HFFc6 (cell line): Measurements from ENCODE around the gene KIAA1755. TPM values are rescaled to one million over a fixed set of nuclear protein-coding genes. Genes with fewer than 3 reads are reported as not detected.

Source experiments
- DNase-seq: peaks from one replicate; pipeline ENCODE4 v3.0.0-alpha.2; 2018
- H3K27ac Mint-ChIP-seq: 2 replicates; pipeline ENCODE4 v1.8.0; 2020; ENCODE audit warnings: mild to moderate bottlenecking, mixed read lengths
- H3K27me3 Mint-ChIP-seq: 2 replicates; pipeline ENCODE4 v1.8.0; 2021; ENCODE audit warnings: mild to moderate bottlenecking, moderate library complexity, mixed read lengths; ENCODE audit not compliant: insufficient read depth
- H3K36me3 Mint-ChIP-seq: 2 replicates; pipeline ENCODE4 v1.8.0; 2021; ENCODE audit warnings: low read depth, mixed read lengths
- H3K4me1 Mint-ChIP-seq: 2 replicates; pipeline ENCODE4 v1.8.0; 2020; ENCODE audit warnings: low read depth, mixed read lengths
- H3K4me3 Mint-ChIP-seq: 2 replicates; pipeline ENCODE4 v1.8.0; 2020; ENCODE audit warnings: mild to moderate bottlenecking, moderate library complexity, mixed read lengths
- H3K9me3 Mint-ChIP-seq: 2 replicates; pipeline ENCODE4 v1.8.0; 2020; ENCODE audit warnings: mild to moderate bottlenecking, mixed read lengths
- CTCF ChIP-seq: fragments of 200-600 bp; sonication (generic); IDR thresholded peaks from 2 replicates; pipeline ENCODE4 v1.5.0; 2021; ENCODE audit warnings: antibody characterized with exemption, mild to moderate bottlenecking
- total RNA-seq, 6 experiments: library from RNA; stranded (reverse); fragmentation: NEBNext Ultra II Directional; extraction: Animal tissue kit (Norgen Biotek cat#: 25700); gene quantifications; 2 replicates in 1 of 6; 3 replicates in 5 of 6; pipeline ENCODE4 v1.2.3, GENCODE V29; 2021

The KIAA1755 gene
- total RNA-seq, 6 experiments from 2014 or later, result 1.2 to 4.4 (median 2.2) TPM

DNA sequence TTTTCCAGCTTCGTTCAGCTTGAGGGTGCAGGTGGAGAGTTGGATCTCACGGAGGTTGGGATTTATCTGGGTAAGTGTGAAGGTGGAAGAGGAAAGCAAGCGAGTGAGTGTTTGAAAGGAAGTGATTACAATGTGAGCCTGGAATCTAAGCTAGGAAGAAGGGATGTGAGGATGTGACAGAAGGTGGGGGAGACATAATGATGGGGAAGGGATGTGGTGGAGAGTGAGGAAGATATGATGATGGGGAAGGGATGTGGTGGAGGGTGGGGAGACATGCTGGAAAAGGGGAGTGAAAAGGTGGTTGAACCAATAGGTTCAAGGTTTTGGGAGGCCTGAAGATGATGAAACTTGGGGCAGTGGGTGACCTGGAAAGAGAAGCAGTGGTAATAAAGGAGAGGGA lies 23.2 kb downstream of the KIAA1755 start:
- Mint-ChIP-seq H3K4me3 (no peak overlapping the region), H3K36me3 (peaks cover 10% of the 10 kb centered on the region), H3K4me1 (no peaks in the 10 kb centered on the region), H3K9me3 (peaks cover 14% of the 10 kb centered on the region), H3K27ac (no peak overlapping the region), H3K27me3 (peaks cover 16% of the 10 kb centered on the region)
- TF ChIP-seq CTCF, result no peak
- no peak for DNase-seq

DNA sequence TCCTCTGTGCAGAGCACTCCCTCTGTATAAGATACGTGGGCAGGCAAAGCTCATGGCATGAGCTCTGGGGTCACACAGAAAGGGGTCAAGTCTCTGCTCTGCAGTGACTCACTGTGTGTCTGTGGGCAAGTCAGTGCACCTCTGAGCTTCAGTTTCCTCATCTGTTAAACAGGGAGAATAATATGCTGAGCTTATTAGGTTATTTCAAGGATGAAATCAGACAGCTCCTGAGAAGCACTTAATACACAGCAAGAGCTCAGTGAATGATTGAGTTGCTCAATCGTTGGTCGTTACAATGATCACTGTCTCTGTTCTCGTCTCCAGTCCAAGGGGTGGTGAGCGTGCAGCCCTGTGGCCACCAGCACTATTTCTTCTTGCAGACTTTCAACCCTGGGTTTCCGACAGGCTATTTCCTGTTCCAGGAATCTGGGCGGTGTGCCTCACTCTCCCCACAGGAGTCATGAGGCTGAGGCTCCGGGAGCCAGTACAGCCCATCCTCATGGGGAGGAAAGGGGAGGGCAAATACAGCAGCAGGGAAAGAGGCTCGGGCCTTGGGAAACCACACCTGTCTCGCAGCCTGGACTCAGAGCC lies 28.9 kb downstream of the KIAA1755 start:
- no peak overlapping the region for H3K4me3 Mint-ChIP-seq
- DNase-seq, result no peak
- no peak for TF ChIP-seq CTCF
- H3K4me1 Mint-ChIP-seq, result peaks cover 14% of the 10 kb centered on the region
- no peaks in the 10 kb centered on the region for H3K36me3 Mint-ChIP-seq
- no peaks in the 10 kb centered on the region for H3K9me3 Mint-ChIP-seq
- peaks cover 1% of the 10 kb centered on the region; the same call in 1 of the 2 replicates for H3K27me3 Mint-ChIP-seq
- no peak overlapping the region for H3K27ac Mint-ChIP-seq

DNA sequence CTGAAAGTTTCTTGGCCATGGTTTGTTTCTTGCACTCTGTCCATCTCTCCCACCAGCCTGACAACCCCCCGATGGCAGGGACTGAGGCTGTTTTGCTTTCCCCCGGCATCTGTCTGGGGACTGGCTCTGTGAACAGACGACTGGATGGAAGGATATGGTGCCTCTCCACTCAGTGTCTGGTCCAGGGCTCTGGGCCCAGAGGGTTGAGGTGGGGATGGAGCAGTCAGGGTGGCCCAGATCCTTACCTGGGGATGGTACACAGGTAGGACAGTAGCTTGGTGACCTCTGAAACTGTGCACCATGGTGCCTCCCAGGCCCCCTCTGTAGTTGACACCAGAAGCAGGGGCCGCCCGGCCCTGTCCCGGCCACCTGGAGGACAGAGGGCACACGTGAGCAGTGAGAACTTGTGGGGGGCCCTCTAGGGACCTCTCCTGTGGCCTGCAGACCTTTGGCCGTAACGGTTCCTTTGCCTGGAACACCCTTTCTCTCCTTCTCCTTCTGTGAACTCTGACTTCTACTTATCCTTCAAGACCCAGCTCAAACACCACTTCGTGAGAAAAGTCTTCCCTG lies 29.5 kb downstream of the KIAA1755 start:
- no peaks in the 10 kb centered on the region for H3K36me3 Mint-ChIP-seq
- no peak overlapping the region for H3K27ac Mint-ChIP-seq
- no peak overlapping the region for H3K4me3 Mint-ChIP-seq
- H3K27me3 Mint-ChIP-seq, result peaks cover 1% of the 10 kb centered on the region; the same call in 1 of the 2 replicates
- DNase-seq, result no peak
- TF ChIP-seq CTCF, result no peak
- H3K4me1 Mint-ChIP-seq, result peaks cover 14% of the 10 kb centered on the region
- no peaks in the 10 kb centered on the region for H3K9me3 Mint-ChIP-seq

DNA sequence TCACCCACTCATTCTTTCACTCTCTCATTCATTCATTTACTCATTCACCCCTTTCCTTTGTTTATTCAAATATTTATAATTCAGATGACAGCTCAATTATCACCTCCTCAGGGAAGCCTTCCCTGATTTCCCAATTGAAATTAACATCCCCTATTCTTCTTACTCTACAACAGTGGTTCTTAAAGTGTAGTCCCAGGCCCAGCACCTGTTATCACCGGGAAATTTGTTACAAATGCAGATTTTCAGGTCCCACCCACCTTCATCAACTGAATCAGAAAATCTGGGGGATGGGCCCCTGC lies 30.3 kb downstream of the KIAA1755 start:
- H3K4me1 Mint-ChIP-seq, result peaks cover 14% of the 10 kb centered on the region
- no peaks in the 10 kb centered on the region for H3K9me3 Mint-ChIP-seq
- H3K36me3 Mint-ChIP-seq, result no peaks in the 10 kb centered on the region
- H3K4me3 Mint-ChIP-seq, result no peak overlapping the region
- peaks cover 1% of the 10 kb centered on the region; the same call in 1 of the 2 replicates for H3K27me3 Mint-ChIP-seq
- no peak for TF ChIP-seq CTCF
- H3K27ac Mint-ChIP-seq, result no peak overlapping the region
- no peak for DNase-seq

GRCh38 chr20:38229376-38230252 lies 30.9 kb downstream of the KIAA1755 start:
- H3K27me3 Mint-ChIP-seq, result peaks cover 1% of the 10 kb centered on the region; the same call in 1 of the 2 replicates
- no peak overlapping the region for H3K27ac Mint-ChIP-seq
- no peak for DNase-seq
- H3K4me3 Mint-ChIP-seq, result no peak overlapping the region
- TF ChIP-seq CTCF, result peak; percentile 90
- no peaks in the 10 kb centered on the region for H3K9me3 Mint-ChIP-seq
- peaks cover 14% of the 10 kb centered on the region for H3K4me1 Mint-ChIP-seq
- H3K36me3 Mint-ChIP-seq, result no peaks in the 10 kb centered on the region
